Choroid plexus epithelial cell (primary cell): ENCODE data around the gene SYTL1.

Experiments
- DNase-seq: peaks from one replicate; pipeline ENCODE4 v3.0.0-alpha.2; 2010; ENCODE audit warnings: low read depth
- H3K4me3 ChIP-seq: 2 replicates; pipeline ENCODE4 v1.5.1; 2011; ENCODE audit warnings: low read depth, mild to moderate bottlenecking, control low read depth, low read length, moderate library complexity
- TF ChIP-seq, protein P1 (sequence below): conservative IDR thresholded peaks from 2 replicates; pipeline ENCODE4 v1.5.1; 2011; ENCODE audit warnings: low read depth, mild to moderate bottlenecking, control low read depth, inconsistent platforms, low read length, moderate library complexity

The SYTL1 gene

GRCh38 chr1:27346357-27346756 lies 4.5 kb downstream of the SYTL1 start:
- H3K4me3 ChIP-seq = no peak overlapping the region
- DNase-seq = no peak
- TF ChIP-seq, protein P1, sequence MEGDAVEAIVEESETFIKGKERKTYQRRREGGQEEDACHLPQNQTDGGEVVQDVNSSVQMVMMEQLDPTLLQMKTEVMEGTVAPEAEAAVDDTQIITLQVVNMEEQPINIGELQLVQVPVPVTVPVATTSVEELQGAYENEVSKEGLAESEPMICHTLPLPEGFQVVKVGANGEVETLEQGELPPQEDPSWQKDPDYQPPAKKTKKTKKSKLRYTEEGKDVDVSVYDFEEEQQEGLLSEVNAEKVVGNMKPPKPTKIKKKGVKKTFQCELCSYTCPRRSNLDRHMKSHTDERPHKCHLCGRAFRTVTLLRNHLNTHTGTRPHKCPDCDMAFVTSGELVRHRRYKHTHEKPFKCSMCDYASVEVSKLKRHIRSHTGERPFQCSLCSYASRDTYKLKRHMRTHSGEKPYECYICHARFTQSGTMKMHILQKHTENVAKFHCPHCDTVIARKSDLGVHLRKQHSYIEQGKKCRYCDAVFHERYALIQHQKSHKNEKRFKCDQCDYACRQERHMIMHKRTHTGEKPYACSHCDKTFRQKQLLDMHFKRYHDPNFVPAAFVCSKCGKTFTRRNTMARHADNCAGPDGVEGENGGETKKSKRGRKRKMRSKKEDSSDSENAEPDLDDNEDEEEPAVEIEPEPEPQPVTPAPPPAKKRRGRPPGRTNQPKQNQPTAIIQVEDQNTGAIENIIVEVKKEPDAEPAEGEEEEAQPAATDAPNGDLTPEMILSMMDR = no peak

DNA sequence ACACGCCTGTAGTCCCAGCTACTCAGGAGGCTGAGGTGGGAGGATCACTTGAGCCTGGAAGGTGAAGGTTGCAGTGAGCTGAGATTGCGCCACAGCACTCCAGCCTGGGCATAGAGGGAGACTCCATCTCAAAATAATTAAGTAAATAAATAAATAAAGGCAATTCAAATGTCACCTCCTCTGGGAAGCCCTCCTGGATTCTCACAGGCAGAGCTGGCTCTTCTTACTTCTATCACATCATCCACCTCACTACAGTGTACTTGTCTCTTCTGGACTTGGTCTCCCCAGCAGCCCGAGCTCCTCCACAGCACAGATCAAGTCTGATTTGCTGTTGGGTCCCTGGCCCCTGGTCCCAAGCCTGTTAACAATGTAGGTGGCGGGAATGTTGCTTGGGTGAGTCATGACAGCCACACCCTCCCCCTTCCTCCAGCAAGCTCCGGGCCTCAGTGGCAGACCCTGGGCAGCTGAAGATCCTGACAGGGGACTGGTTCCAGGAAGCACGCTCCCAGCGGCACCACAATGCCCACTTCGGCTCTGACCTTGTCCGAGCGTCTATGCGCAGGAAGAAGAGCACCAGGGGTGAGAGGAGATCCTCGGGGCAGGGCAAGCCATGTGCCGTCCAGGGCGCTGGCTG lies 5.3 kb downstream of the SYTL1 start:
- no peak overlapping the region for H3K4me3 ChIP-seq

DNA sequence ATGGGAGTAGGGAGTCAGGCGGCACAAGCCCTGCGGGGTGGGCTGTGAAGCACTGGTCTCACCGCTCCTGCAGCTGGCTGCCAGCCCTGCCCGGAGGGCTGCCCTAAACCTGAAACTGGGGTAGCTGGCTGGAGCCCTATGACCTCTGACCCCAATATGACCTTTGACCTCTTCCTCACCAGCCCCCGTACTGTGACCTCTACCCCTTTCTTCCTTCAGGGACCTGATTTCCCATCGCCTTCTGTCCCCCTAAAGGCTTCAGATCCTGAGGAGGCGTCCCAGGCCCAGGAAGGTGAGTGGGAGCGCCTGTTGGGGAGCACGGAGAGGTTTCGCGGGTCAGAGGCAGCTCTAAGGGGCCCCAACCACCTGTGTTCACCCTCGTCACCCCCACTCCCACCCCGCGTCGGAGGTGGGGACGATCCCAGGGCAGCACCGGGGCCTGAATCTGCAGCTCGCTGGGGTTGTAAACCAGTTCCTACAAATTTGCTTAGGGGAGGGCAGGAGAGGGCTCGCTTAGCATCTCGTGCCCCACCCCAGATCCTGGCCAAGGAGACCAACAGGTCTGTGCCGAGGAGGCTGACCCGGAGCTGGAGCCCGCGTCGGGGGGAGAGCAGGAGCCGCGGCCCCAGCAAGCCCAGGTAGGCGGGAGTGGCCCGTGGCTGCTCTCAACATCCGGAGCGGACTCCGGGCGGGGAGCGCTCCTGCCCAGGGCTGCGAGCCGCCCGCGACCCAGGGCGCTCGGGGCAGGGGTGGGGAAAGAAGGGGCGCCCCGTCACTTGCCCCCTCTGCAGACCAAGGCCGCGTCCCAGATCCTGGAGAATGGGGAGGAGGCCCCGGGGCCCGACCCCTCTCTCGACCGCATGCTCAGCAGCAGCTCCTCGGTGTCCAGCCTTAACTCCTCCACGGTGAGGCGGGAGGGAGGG lies 7.3 kb downstream of the SYTL1 start:
- TF ChIP-seq, protein P1 = no peak
- peak overlapping the region; percentile 49 for H3K4me3 ChIP-seq
- no peak for DNase-seq

More for the DNA sequence above, 5.3 kb downstream of the SYTL1 start:
- TF ChIP-seq, protein P1 = no peak
- no peak for DNase-seq

DNA sequence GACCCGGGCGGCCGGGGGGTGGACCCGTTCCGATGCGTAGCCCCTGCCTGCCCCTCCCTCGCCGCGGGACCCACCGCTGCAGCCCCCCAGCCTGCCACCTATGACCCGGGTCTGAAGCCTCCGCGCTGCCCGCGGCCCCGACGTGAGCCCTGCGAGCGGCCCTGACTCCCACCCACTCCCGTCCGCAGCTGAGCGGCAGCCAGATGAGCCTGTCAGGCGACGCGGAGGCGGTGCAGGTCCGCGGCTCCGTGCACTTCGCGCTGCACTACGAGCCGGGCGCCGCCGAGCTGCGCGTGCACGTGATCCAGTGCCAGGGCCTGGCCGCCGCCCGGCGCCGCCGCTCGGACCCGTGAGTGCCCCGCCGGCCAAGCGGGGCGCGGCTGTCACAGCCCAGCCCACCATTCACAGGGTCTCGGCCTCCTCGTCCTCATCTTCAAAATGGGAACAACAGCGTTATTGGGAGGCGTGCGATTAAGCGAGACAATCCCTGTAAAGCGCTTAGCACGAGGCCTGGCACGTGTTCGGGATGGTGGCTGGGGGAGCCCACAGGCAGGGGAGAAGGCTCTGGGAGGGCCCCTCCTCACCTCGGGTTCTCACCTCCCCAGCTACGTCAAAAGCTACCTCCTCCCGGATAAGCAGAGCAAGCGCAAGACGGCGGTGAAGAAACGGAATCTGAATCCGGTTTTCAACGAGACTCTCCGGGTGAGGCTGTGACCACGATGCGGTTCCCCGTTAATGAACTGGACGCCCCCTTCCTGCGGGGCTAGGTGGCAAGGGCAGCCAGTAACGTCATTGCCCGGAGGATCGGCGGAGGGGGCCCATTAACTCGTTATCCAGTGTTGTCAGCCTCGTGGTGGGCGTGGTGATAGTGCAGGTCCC lies 8.2 kb downstream of the SYTL1 start:
- DNase-seq = peak; percentile 74
- peak overlapping the region; percentile 49 for H3K4me3 ChIP-seq
- TF ChIP-seq, protein P1 = no peak

- H3K4me3 ChIP-seq = peak overlapping the region; percentile 9
- TF ChIP-seq, protein P1 = peak; percentile 36
- DNase-seq = peak; percentile 41
These were observed 9.1 kb downstream of the SYTL1 start for GRCh38 chr1:27350663-27351540.
